Activated T-helper 9 cell treated with anti-CD3 and anti-CD28 coated beads, Interleukin-2, amount 50 U/mL, for 16 hours (primary cell): ENCODE results near the gene GPR15LG.
A peak's percentile ranks its signal among the peaks of the same experiment; 100 is the strongest.

Experiments
- DNase-seq: peaks from one replicate; pipeline ENCODE4 v3.0.0-alpha.2; 2020; ENCODE audit warnings: low read depth

Gene GPR15LG

GRCh38 chr10:84193846-84194423 lies 20.3 kb downstream of the GPR15LG start:
- DNase-seq = no peak

GRCh38 chr10:84194424-84195043 lies 20.9 kb downstream of the GPR15LG start, which contains the start of gene CDHR1:
Gene CDHR1, plus strand, starts transcription at chr10:84194537. Its CDS starts 224 bp downstream, at chr10:84194761.
- DNase-seq = peak; percentile 17

GRCh38 chr10:84195044-84195830 lies 21.6 kb downstream of the GPR15LG start:
- DNase-seq = no peak

- no peak for DNase-seq
Measured at GRCh38 chr10:84196083-84196482, 22.5 kb downstream of the GPR15LG start.

GRCh38 chr10:84196941-84197340 lies 23.3 kb downstream of the GPR15LG start:
- DNase-seq = no peak

GRCh38 chr10:84197643-84198042 lies 24.0 kb downstream of the GPR15LG start:
- no peak for DNase-seq

GRCh38 chr10:84198206-84198915 lies 24.8 kb downstream of the GPR15LG start:
- no peak for DNase-seq

GRCh38 chr10:84200537-84201243 lies 27.1 kb downstream of the GPR15LG start:
- DNase-seq = no peak

GRCh38 chr10:84201244-84201606 lies 27.6 kb downstream of the GPR15LG start:
- DNase-seq = no peak

- DNase-seq = no peak
Measured at GRCh38 chr10:84201682-84202081, 28.1 kb downstream of the GPR15LG start.

GRCh38 chr10:84202349-84202748 lies 28.7 kb downstream of the GPR15LG start:
- no peak for DNase-seq

- DNase-seq = no peak
Measured at GRCh38 chr10:84204122-84204521, 30.5 kb downstream of the GPR15LG start.

GRCh38 chr10:84204610-84205009 lies 31.0 kb downstream of the GPR15LG start:
- DNase-seq = no peak

- DNase-seq = peak; percentile 22
Measured at GRCh38 chr10:84205049-84205852, 31.6 kb downstream of the GPR15LG start.

- DNase-seq = no peak
Measured at GRCh38 chr10:84205853-84206525, 32.4 kb downstream of the GPR15LG start.

- no peak for DNase-seq
Measured at GRCh38 chr10:84208023-84208422, 34.4 kb downstream of the GPR15LG start.

- no peak for DNase-seq
Measured at GRCh38 chr10:84211566-84211965, 38.0 kb downstream of the GPR15LG start.

- no peak for DNase-seq
Measured at GRCh38 chr10:84212014-84212413, 38.4 kb downstream of the GPR15LG start.

- DNase-seq = no peak
Measured at GRCh38 chr10:84213076-84213475, 39.5 kb downstream of the GPR15LG start.

GRCh38 chr10:84214046-84214572 lies 40.5 kb downstream of the GPR15LG start:
- DNase-seq = no peak
